ENCODE data around the gene FAM169A.
"Not testable (repeated sequence)": the region's sequence is repeated elsewhere in the genome, so short reads cannot be mapped to it uniquely, and the experiment has no call there.

The FAM169A gene

GRCh38 chr5:74801197-74801596 lies 65.0 kb downstream of the FAM169A start:
- H3K4me3 ChIP-seq (ENCODE audit: low read depth, low read length), result no peak overlapping the region

GRCh38 chr5:74798977-74799911 lies 66.9 kb downstream of the FAM169A start:
- H3K4me3 ChIP-seq (ENCODE audit: low read depth, low read length), result no peak overlapping the region

- H3K4me3 ChIP-seq (ENCODE audit: low read depth, low read length), result not testable (repeated sequence)
These were observed 74.5 kb downstream of the FAM169A start for GRCh38 chr5:74791669-74792068.

GRCh38 chr5:74787424-74787823 lies 78.8 kb downstream of the FAM169A start:
- H3K4me3 ChIP-seq (ENCODE audit: low read depth, low read length), result no peak overlapping the region

GRCh38 chr5:74786851-74787250 lies 79.3 kb downstream of the FAM169A start:
- no peak overlapping the region for H3K4me3 ChIP-seq (ENCODE audit: low read depth, low read length)

GRCh38 chr5:74778609-74779008 lies 87.6 kb downstream of the FAM169A start:
- H3K4me3 ChIP-seq (ENCODE audit: low read depth, low read length), result no peak overlapping the region

- H3K4me3 ChIP-seq (ENCODE audit: low read depth, low read length), result no peak overlapping the region
These were observed 93.8 kb downstream of the FAM169A start for GRCh38 chr5:74772359-74772758.

- H3K4me3 ChIP-seq (ENCODE audit: low read depth, low read length), result peak overlapping the region; percentile 91
These were observed 98.6 kb downstream of the FAM169A start for GRCh38 chr5:74767579-74767913.

- peak within 1 kb of the TSS; percentile 91 for H3K4me3 ChIP-seq (ENCODE audit: low read depth, low read length)
These were observed 99.2 kb downstream of the FAM169A start, which contains the start of the genes GFM2 and NSA2 for GRCh38 chr5:74766849-74767578. GFM2 (minus strand) TSS chr5:74767117; CDS start chr5:74763742, 3,375 bp downstream. NSA2 (plus strand) TSS chr5:74767249; CDS start chr5:74767361, 112 bp downstream.

GRCh38 chr5:74766418-74766848 lies 99.8 kb downstream of the FAM169A start:
- H3K4me3 ChIP-seq (ENCODE audit: low read depth, low read length), result peak overlapping the region; percentile 91

- H3K4me3 ChIP-seq (ENCODE audit: low read depth, low read length), result peak overlapping the region; percentile 91
These were observed 100.3 kb downstream of the FAM169A start for GRCh38 chr5:74765929-74766328.

- no peak overlapping the region for H3K4me3 ChIP-seq (ENCODE audit: low read depth, low read length)
These were observed 101.0 kb downstream of the FAM169A start for GRCh38 chr5:74765201-74765600.

- no peak overlapping the region for H3K4me3 ChIP-seq (ENCODE audit: low read depth, low read length)
These were observed 102.7 kb downstream of the FAM169A start for GRCh38 chr5:74763504-74763903.

- no peak overlapping the region for H3K4me3 ChIP-seq (ENCODE audit: low read depth, low read length)
These were observed 103.6 kb downstream of the FAM169A start for GRCh38 chr5:74762599-74762998.

GRCh38 chr5:74761241-74761640 lies 104.9 kb downstream of the FAM169A start:
- H3K4me3 ChIP-seq (ENCODE audit: low read depth, low read length), result no peak overlapping the region

- H3K4me3 ChIP-seq (ENCODE audit: low read depth, low read length), result not testable (repeated sequence)
These were observed 117.4 kb downstream of the FAM169A start for GRCh38 chr5:74748742-74749141.

- no peak overlapping the region for H3K4me3 ChIP-seq (ENCODE audit: low read depth, low read length)
These were observed 127.8 kb downstream of the FAM169A start for GRCh38 chr5:74738406-74738805.

GRCh38 chr5:74736759-74737158 lies 129.4 kb downstream of the FAM169A start:
- no peak overlapping the region for H3K4me3 ChIP-seq (ENCODE audit: low read depth, low read length)

All from iPS-11a (cell line).